ENCODE measurements around the gene FSTL4.

DNA sequence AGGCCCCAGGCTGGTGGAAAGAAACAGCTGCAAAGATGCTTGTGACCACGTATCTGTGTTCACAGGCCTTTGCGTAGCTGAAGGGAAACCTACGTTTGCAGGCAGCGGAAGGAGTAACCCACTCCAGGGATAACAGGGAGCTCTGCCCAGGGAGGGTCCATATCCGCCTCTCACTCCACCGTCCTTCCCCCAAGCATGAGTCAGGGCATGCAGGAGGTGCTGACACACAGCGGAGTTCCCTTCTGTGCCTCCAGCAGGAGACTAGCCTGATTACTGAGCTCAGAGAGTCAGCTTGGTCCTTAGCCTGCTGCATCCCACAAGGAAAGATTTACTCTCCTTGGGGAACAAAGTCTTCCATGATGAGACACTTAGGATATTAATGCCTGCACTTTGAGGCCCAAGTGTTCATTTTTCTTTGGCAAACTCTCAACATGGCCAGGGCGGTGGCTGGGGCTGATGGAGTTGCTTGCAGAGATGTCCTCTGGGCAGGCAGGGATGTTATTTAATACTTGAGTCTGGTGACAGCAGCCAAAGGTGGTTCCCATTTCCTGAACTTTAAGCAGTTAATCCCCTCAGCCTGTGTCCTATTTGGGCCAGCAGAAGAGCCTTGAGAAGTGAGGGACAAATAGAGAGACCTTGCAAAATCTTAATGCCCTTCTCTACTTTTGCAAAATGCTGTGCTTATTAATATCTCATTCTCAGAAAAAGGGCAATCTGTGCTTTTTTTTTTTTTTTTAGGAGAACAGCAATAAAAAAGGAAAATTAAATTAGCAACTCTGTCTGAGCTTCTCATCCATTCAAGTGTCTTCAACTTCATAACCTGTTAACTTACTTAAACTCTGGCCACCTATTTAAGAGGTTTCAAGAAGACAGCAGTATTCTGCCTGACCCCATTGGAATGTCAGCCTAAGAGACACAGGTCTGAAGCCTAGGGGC lies 338.4 kb downstream of the FSTL4 start:
- no peak for TF ChIP-seq POLR2A (IDR thresholded peaks at IDR 0.05)
- no peak for TF ChIP-seq CTCF (IDR thresholded peaks at IDR 0.05 in 4 of 5, conservative IDR thresholded peaks at IDR 0.05 in 1 of 5)

All from gastrocnemius medialis (tissue), 4 donors.